GM19238 (cell line): ENCODE results near the gene IL32.
A peak's percentile ranks its signal among the peaks of the same experiment; 100 is the strongest.
"Not testable (repeated sequence)": the region's sequence is repeated elsewhere in the genome, so short reads cannot be mapped to it uniquely, and the experiment has no call there.

Experiments
- DNase-seq: peaks from one replicate; pipeline ENCODE4 v3.0.0; 2011; ENCODE audit warnings: low spot score; ENCODE audit not compliant: insufficient read length

The IL32 gene

GRCh38 chr16:3051494-3051893 is 13.9 kb upstream of the IL32 start:
- DNase-seq = no peak

- DNase-seq = not testable (repeated sequence)
Measured at GRCh38 chr16:3052571-3053329, 12.7 kb upstream of the IL32 start.

GRCh38 chr16:3053330-3053710 is 12.1 kb upstream of the IL32 start:
- DNase-seq = not testable (repeated sequence)

GRCh38 chr16:3054965-3055733 is 10.3 kb upstream of the IL32 start:
- no peak for DNase-seq

- DNase-seq = not testable (repeated sequence)
Measured at GRCh38 chr16:3055734-3056115, 9.7 kb upstream of the IL32 start.

GRCh38 chr16:3056336-3057180 is 8.9 kb upstream of the IL32 start:
- DNase-seq = no peak

GRCh38 chr16:3057181-3058138 is 8.0 kb upstream of the IL32 start:
- no peak for DNase-seq

- peak; percentile 55 for DNase-seq
Measured at GRCh38 chr16:3058139-3059030, 7.1 kb upstream of the IL32 start.

GRCh38 chr16:3059041-3059722 is 6.3 kb upstream of the IL32 start:
- peak; percentile 91 for DNase-seq

GRCh38 chr16:3059723-3060242 is 5.7 kb upstream of the IL32 start:
- no peak for DNase-seq

GRCh38 chr16:3060339-3061127 is 4.9 kb upstream of the IL32 start:
- DNase-seq = no peak

GRCh38 chr16:3062553-3062952 is 2.9 kb upstream of the IL32 start:
- DNase-seq = no peak

GRCh38 chr16:3063625-3064386 is 1.6 kb upstream of the IL32 start:
- no peak for DNase-seq

GRCh38 chr16:3065742-3066439 is 451 bp downstream of the IL32 start:
- DNase-seq = no peak

- no peak for DNase-seq
Measured at GRCh38 chr16:3066440-3066748, 954 bp downstream of the IL32 start.

GRCh38 chr16:3068487-3068886 is 3.0 kb downstream of the IL32 start:
- DNase-seq = no peak

GRCh38 chr16:3069146-3069545 is 3.7 kb downstream of the IL32 start:
- not testable (repeated sequence) for DNase-seq
